ENCODE measurements around the gene L1TD1. TPM values are rescaled to one million over a fixed set of nuclear protein-coding genes. Genes with fewer than 3 reads are reported as not detected.
A peak's percentile ranks its signal among the peaks of the same experiment; 100 is the strongest.
"Not testable (repeated sequence)": the region's sequence is repeated elsewhere in the genome, so short reads cannot be mapped to it uniquely, and the experiment has no call there.

L1TD1 gene, protein sequence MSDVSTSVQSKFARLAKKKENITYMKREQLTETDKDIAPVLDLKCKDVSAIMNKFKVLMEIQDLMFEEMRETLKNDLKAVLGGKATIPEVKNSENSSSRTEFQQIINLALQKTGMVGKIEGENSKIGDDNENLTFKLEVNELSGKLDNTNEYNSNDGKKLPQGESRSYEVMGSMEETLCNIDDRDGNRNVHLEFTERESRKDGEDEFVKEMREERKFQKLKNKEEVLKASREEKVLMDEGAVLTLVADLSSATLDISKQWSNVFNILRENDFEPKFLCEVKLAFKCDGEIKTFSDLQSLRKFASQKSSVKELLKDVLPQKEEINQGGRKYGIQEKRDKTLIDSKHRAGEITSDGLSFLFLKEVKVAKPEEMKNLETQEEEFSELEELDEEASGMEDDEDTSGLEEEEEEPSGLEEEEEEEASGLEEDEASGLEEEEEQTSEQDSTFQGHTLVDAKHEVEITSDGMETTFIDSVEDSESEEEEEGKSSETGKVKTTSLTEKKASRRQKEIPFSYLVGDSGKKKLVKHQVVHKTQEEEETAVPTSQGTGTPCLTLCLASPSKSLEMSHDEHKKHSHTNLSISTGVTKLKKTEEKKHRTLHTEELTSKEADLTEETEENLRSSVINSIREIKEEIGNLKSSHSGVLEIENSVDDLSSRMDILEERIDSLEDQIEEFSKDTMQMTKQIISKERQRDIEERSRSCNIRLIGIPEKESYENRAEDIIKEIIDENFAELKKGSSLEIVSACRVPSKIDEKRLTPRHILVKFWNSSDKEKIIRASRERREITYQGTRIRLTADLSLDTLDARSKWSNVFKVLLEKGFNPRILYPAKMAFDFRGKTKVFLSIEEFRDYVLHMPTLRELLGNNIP
- under 1 TPM in 1 of 4 donors, not detected in 3; 0.42 TPM for total RNA-seq

- Histone ChIP-seq H3K4me1 (peaks cover 0 to 8% (median 4%) of the 10 kb centered on the region in 4 donors), H3K36me3 (no peaks in the 10 kb centered on the region), H3K9me3 (no peaks in the 10 kb centered on the region), H3K27ac (replicated peaks in 1 of 4) (no peak within 1 kb of the TSS), H3K27me3 (peaks cover 0 to 46% (median 11%) of the 10 kb centered on the region in 4 donors), H3K4me3 (peak within 1 kb of the TSS in 2 of 4 donors; percentile 27 to 39)
- intact Hi-C loops (cut with DNase I): no loop called here
- TF ChIP-seq, protein P1, sequence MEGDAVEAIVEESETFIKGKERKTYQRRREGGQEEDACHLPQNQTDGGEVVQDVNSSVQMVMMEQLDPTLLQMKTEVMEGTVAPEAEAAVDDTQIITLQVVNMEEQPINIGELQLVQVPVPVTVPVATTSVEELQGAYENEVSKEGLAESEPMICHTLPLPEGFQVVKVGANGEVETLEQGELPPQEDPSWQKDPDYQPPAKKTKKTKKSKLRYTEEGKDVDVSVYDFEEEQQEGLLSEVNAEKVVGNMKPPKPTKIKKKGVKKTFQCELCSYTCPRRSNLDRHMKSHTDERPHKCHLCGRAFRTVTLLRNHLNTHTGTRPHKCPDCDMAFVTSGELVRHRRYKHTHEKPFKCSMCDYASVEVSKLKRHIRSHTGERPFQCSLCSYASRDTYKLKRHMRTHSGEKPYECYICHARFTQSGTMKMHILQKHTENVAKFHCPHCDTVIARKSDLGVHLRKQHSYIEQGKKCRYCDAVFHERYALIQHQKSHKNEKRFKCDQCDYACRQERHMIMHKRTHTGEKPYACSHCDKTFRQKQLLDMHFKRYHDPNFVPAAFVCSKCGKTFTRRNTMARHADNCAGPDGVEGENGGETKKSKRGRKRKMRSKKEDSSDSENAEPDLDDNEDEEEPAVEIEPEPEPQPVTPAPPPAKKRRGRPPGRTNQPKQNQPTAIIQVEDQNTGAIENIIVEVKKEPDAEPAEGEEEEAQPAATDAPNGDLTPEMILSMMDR (IDR thresholded peaks at IDR 0.05): no peak
- no peak for TF ChIP-seq POLR2AphosphoS5 (IDR thresholded peaks at IDR 0.05)
- no peak for TF ChIP-seq EP300 (IDR thresholded peaks at IDR 0.05)
- TF ChIP-seq POLR2A (IDR thresholded peaks at IDR 0.05; ENCODE audit: low read depth): no peak
- WGBS: 15% methylated on average over 43 of the region's 55 CpGs
- DNase-seq (ENCODE audit: extremely low spot score): no peak
These were observed at the start of gene L1TD1 for GRCh38 chr1:62194651-62195544. L1TD1 (plus strand) TSS chr1:62194849; CDS start chr1:62206629, 11,780 bp downstream.

DNA sequence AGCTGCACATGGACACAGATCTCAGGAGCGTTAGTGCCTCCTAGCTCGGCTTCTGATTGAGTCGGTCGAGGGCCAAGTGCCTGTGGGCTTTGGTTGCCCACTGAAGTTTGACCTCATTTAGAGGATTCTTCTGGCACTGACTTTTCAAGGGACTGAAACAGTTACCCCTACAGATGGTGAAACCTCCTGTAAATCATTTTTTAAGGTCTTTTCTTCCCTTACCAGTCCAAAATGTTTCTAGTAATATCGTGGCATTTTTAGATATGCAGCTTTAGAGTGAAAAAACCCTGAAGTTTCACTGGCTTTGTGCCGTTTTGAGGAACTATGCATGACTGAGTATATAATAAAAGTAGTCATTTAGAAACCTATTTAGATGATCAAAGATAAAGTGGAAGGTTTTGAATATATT, 34.7 kb upstream of the L1TD1 start:
- whole genome bisulfite sequencing: 90% methylated on average over 6 of the region's 6 CpGs
- Histone ChIP-seq H3K27me3 (no peaks in the 10 kb centered on the region), H3K9me3 (no peaks in the 10 kb centered on the region), H3K4me1 (no peaks in the 10 kb centered on the region), H3K4me3 (no peak overlapping the region), H3K27ac (replicated peaks in 1 of 4) (no peak overlapping the region), H3K36me3 (peaks cover 0 to 19% (median 7%) of the 10 kb centered on the region in 4 donors)
- intact Hi-C loops (cut with DNase I): no loop called here
- no peak for DNase-seq (ENCODE audit: extremely low spot score)
- TF ChIP-seq POLR2A (IDR thresholded peaks at IDR 0.05; ENCODE audit: low read depth): no peak
- TF ChIP-seq, protein P1 (IDR thresholded peaks at IDR 0.05): no peak
- TF ChIP-seq POLR2AphosphoS5 (IDR thresholded peaks at IDR 0.05): no peak
- no peak for TF ChIP-seq EP300 (IDR thresholded peaks at IDR 0.05)

GRCh38 chr1:62161711-62162110, 32.9 kb upstream of the L1TD1 start:
- 100% methylated on average over 1 of the region's 1 CpG for WGBS
- Histone ChIP-seq H3K27me3 (no peaks in the 10 kb centered on the region), H3K36me3 (peaks cover 0 to 19% (median 7%) of the 10 kb centered on the region in 4 donors), H3K27ac (replicated peaks in 1 of 4) (no peak overlapping the region), H3K4me1 (no peaks in the 10 kb centered on the region), H3K9me3 (no peaks in the 10 kb centered on the region), H3K4me3 (no peak overlapping the region)
- intact Hi-C loops (cut with DNase I): no loop called here
- TF ChIP-seq, protein P1 (IDR thresholded peaks at IDR 0.05): no peak
- TF ChIP-seq POLR2A (IDR thresholded peaks at IDR 0.05; ENCODE audit: low read depth): no peak
- TF ChIP-seq POLR2AphosphoS5 (IDR thresholded peaks at IDR 0.05): no peak
- no peak for TF ChIP-seq EP300 (IDR thresholded peaks at IDR 0.05)
- DNase-seq (ENCODE audit: extremely low spot score): no peak

DNA sequence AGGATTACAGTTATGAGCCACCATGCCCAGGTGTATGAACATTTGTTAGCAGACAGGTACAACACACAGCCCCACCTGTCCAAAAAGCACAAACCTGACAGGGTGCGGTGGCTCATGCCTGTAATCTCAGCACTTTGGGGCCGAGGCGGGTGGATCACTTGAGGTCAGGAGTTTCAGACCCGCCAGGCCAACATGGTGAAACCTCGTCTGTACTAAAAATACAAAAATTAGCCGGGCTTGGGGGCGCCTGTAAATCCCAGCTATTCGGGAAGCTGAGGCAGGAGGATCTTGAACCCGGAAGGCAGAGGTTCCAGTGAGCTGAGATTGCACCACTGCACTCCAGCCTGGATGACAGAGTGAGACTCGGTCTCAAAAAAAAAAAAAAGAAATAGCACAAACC, 24.3 kb upstream of the L1TD1 start:
- H3K4me3 ChIP-seq; H3K36me3 ChIP-seq; H3K27ac ChIP-seq (replicated peaks in 1 of 4); H3K9me3 ChIP-seq; H3K4me1 ChIP-seq; DNase-seq (ENCODE audit: extremely low spot score); intact Hi-C loops (cut with DNase I): not testable (repeated sequence)
- peaks cover 0 to 32% (median 0%) of the 10 kb centered on the region in 4 donors for H3K27me3 ChIP-seq
- 84% methylated on average over 10 of the region's 10 CpGs for WGBS
